Pancreas (tissue), 10 donors: ENCODE measurements around the gene CCR6. TPM values are rescaled to one million over a fixed set of nuclear protein-coding genes. Genes with fewer than 3 reads are reported as not detected.

Experiments used
- ATAC-seq, 4 donors: fragments of 200-7000 bp; cut with Tn5 transposase; one replicate each; pipeline versions ENCODE4 v1.8.0 to v1.9.1; 2020; ENCODE audit warnings: mild to moderate bottlenecking in 4 of 4, moderate library complexity in 4 of 4
- DNase-seq, 6 donors: peaks; one replicate each; pipeline ENCODE4 v3.0.0-alpha.2; 2020
- FAIRE-seq: peaks from 2 replicates; lab custom pipeline; 2012; peaks lifted over from hg19 to GRCh38; lab: Jason Lieb, UNC
- H3K27ac ChIP-seq, 4 donors: fragments of 200-600 bp; sonication (generic); 1 replicate in 3 of 4; 2 replicates in 1 of 4; pipeline versions ENCODE4 v1.5.0 to v1.8.0; 2020
- H3K27me3 ChIP-seq, 4 donors: fragments of 200-600 bp; one replicate each; pipeline ENCODE4 v1.8.0; 2021
- H3K36me3 ChIP-seq, 3 donors: fragments of 200-600 bp; sonication (generic) in 1 of 3; one replicate each; pipeline versions ENCODE4 v1.5.0 to v1.8.0; 2020 to 2021
- H3K4me1 ChIP-seq, 3 donors: fragments of 200-600 bp; one replicate each; pipeline ENCODE4 v1.8.0; 2021
- H3K4me3 ChIP-seq, 4 donors: fragments of 200-600 bp; sonication (generic) in 2 of 4; one replicate each; pipeline versions ENCODE4 v1.5.0 to v1.8.0; 2020 to 2021
- H3K9me3 ChIP-seq, 4 donors: fragments of 200-600 bp; one replicate each; pipeline ENCODE4 v1.8.0; 2021
- CTCF ChIP-seq, 4 donors: fragments of 200-600 bp; sonication (generic) in 3 of 4; IDR thresholded peaks; one replicate each; pipeline versions ENCODE4 v1.5.0 to v1.8.0; 2021; ENCODE audit warnings: antibody characterized with exemption in 4 of 4
- WGBS, 2 donors: extraction: QIAGEN DNeasy Blood & Tissue Kit; methylation state at CpG; one replicate each; pipeline ENCODE4 v1.1.7; 2013; 5-methylcytosine and 5-hydroxymethylcytosine counted together
- intact Hi-C, 3 donors: fragments of 100-400 bp; cut with DNase I; formaldehyde crosslinking; loops; one replicate each; pipeline versions ENCODE4 v1.11.1 to v1.14.2; 2022
- polyA plus RNA-seq, 2 donors: library from polyadenylated mRNA; stranded (reverse); fragments of 200-250 nt; gene quantifications; one replicate each; pipeline ENCODE4 v1.2.3, GENCODE V29; 2013
- total RNA-seq, 6 donors: library from RNA; stranded (reverse); fragmentation: NEBNext Ultra II Directional in 4 of 6; extraction: Animal tissue kit (Norgen Biotek cat#: 25700) in 4 of 6; gene quantifications; one replicate each; pipeline versions ENCODE4 v1.2.1 to v1.2.4, GENCODE V29; 2021 to 2023
- donor health status: healthy with polysubstance abuse.
- donor health status: DM: no; HTN: no; CAD: no; lungs with moderate emphysema.
- donor health status: DM: no; HTN: no; CAD: no.
- donor health status: control.
- donor health status: control.
- donor health status: Bipolar disorder and iron deficiency.
- donor health status: DM: yes; HTN: yes; CAD: no.
- donor health status: DM: no; HTN: no; CAD: no.
- donor health status: DM: no; HTN: no; CAD: no.
- donor health status: DM: yes; HTN: yes; CAD: no.

CCR6 gene
- total and polyA plus RNA-seq, 8 donors = 0.08 to 0.31 (median 0.21) TPM; not detected in 5

- Histone ChIP-seq H3K4me3 (no peak overlapping the region), H3K36me3 (no peaks in the 10 kb centered on the region), H3K27me3 (no peaks in the 10 kb centered on the region), H3K4me1 (no peaks in the 10 kb centered on the region), H3K9me3 (no peaks in the 10 kb centered on the region), H3K27ac (no peak overlapping the region)
- DNase-seq (no peak), FAIRE-seq (no peak), ATAC-seq (no peak)
- intact Hi-C loops = no loop called here
- 82 to 88% methylated on average over 33 of the region's 33 CpGs for WGBS, 2 donors
- no peak for TF ChIP-seq CTCF (IDR thresholded peaks at IDR 0.05)
These were observed 8.1 kb downstream of the CCR6 start for GRCh38 chr6:167130712-167131684.

GRCh38 chr6:167134448-167135328, 11.8 kb downstream of the CCR6 start:
- no peak for ATAC-seq
- TF ChIP-seq CTCF (IDR thresholded peaks at IDR 0.05) = no peak
- H3K27ac ChIP-seq = no peak overlapping the region

GRCh38 chr6:167136376-167136775, 13.5 kb downstream of the CCR6 start:
- no peak overlapping the region for H3K27ac ChIP-seq
- H3K4me3 ChIP-seq = no peak overlapping the region
- H3K4me1 ChIP-seq = no peaks in the 10 kb centered on the region
- no peak for ATAC-seq
- intact Hi-C loops = no loop called here
- no peak for FAIRE-seq
- no peaks in the 10 kb centered on the region for H3K36me3 ChIP-seq
- no peaks in the 10 kb centered on the region for H3K9me3 ChIP-seq
- no peak for TF ChIP-seq CTCF (IDR thresholded peaks at IDR 0.05)
- WGBS, 2 donors = 76 to 82% methylated on average over 13 of the region's 13 CpGs
- no peak for DNase-seq
- no peaks in the 10 kb centered on the region for H3K27me3 ChIP-seq

More at GRCh38 chr6:167134448-167135328, 11.8 kb downstream of the CCR6 start:
- WGBS, 2 donors = 73 to 82% methylated on average over 23 of the region's 23 CpGs
- no peak overlapping the region for H3K4me3 ChIP-seq
- FAIRE-seq (no peak), DNase-seq (no peak)
- H3K36me3 ChIP-seq = no peaks in the 10 kb centered on the region
- intact Hi-C loops = no loop called here
- H3K27me3 ChIP-seq = no peaks in the 10 kb centered on the region
- no peaks in the 10 kb centered on the region for H3K9me3 ChIP-seq
- H3K4me1 ChIP-seq = no peaks in the 10 kb centered on the region

- TF ChIP-seq CTCF (IDR thresholded peaks at IDR 0.05) = no peak
- WGBS, 2 donors = 81% methylated on average over 10 of the region's 10 CpGs
- H3K4me1 ChIP-seq = no peaks in the 10 kb centered on the region
- ATAC-seq (no peak), DNase-seq (no peak), FAIRE-seq (no peak)
- H3K4me3 ChIP-seq = no peak overlapping the region
- H3K27ac ChIP-seq = no peak overlapping the region
- no peaks in the 10 kb centered on the region for H3K36me3 ChIP-seq
- intact Hi-C loops = no loop called here
- no peaks in the 10 kb centered on the region for H3K27me3 ChIP-seq
- no peaks in the 10 kb centered on the region for H3K9me3 ChIP-seq
These were observed 14.2 kb downstream of the CCR6 start for GRCh38 chr6:167137081-167137480.
